Measurements from ENCODE around the gene F10. TPM values are rescaled to one million over a fixed set of nuclear protein-coding genes. Genes with fewer than 3 reads are reported as not detected.

The F10 gene
- total RNA-seq, 5 donors from 2014 or later (not counting 1 experiment from before 2014, with no cell fraction given): not detected

- Histone ChIP-seq H3K9me3 (no peaks in the 10 kb centered on the region), H3K4me3 (ENCODE audit: control insufficient read depth in 1 of 2, extremely low read depth in 1 of 2, low read length in 1 of 2) (no peak overlapping the region), H3K36me3 (ENCODE audit: control insufficient read depth in 2 of 2, extremely low read depth in 1 of 2, insufficient read depth in 1 of 2, low read length in 1 of 2) (no peaks in the 10 kb centered on the region), H3K4me1 (ENCODE audit: control insufficient read depth in 1 of 2, extremely low read depth in 1 of 2, insufficient read depth in 2 of 2, low read length in 2 of 2) (peaks cover 0 to 5% of the 10 kb centered on the region in 2 experiments), H3K27me3 (replicated peaks in 1 of 2; ENCODE audit: control insufficient read depth in 2 of 2, extremely low read depth in 1 of 2, insufficient read depth in 2 of 2, low read length in 1 of 2) (peaks cover 0 to 39% of the 10 kb centered on the region in 2 experiments), H3K27ac (ENCODE audit: low read length) (no peak overlapping the region)
- Mint-ChIP-seq H3K27ac (no peak overlapping the region), H3K4me1 (peaks cover 0 to 2% (median 0%) of the 10 kb centered on the region in 3 donors), H3K36me3 (no peaks in the 10 kb centered on the region), H3K4me3 (no peak overlapping the region), H3K27me3 (peaks cover 0 to 7% of the 10 kb centered on the region in 2 donors), H3K9me3 (no peaks in the 10 kb centered on the region)
- WGBS (ENCODE audit: insufficient coverage): 86% methylated on average over 7 of the region's 10 CpGs
- CTCF ChIA-PET: no interaction called here
- POLR2A ChIA-PET: no interaction called here
- ATAC-seq (replicated peaks in 1 of 4): no peak
- DNase-seq: peak in 1 of 35 experiments; percentile 19
Measured at GRCh38 chr13:113116871-113117271, 5.7 kb upstream of the F10 start.

GRCh38 chr13:113117335-113117872, 5.2 kb upstream of the F10 start:
- CTCF ChIA-PET: no interaction called here
- H3K27ac Mint-ChIP-seq: no peak overlapping the region

GRCh38 chr13:113117911-113118260, 4.7 kb upstream of the F10 start:
- ChIA-PET CTCF (no interaction called here), POLR2A (no interaction called here)
- Histone ChIP-seq H3K9me3 (no peaks in the 10 kb centered on the region), H3K36me3 (ENCODE audit: control insufficient read depth in 2 of 2, extremely low read depth in 1 of 2, insufficient read depth in 1 of 2, low read length in 1 of 2) (no peaks in the 10 kb centered on the region), H3K4me3 (ENCODE audit: control insufficient read depth in 1 of 2, extremely low read depth in 1 of 2, low read length in 1 of 2) (no peak overlapping the region), H3K27ac (ENCODE audit: low read length) (no peak overlapping the region), H3K4me1 (ENCODE audit: control insufficient read depth in 1 of 2, extremely low read depth in 1 of 2, insufficient read depth in 2 of 2, low read length in 2 of 2) (peaks cover 0 to 5% of the 10 kb centered on the region in 2 experiments), H3K27me3 (replicated peaks in 1 of 2; ENCODE audit: control insufficient read depth in 2 of 2, extremely low read depth in 1 of 2, insufficient read depth in 2 of 2, low read length in 1 of 2) (peaks cover 0 to 41% of the 10 kb centered on the region in 2 experiments)
- Mint-ChIP-seq H3K4me1 (peaks cover 0 to 2% (median 0%) of the 10 kb centered on the region in 3 donors), H3K36me3 (no peaks in the 10 kb centered on the region), H3K9me3 (no peaks in the 10 kb centered on the region), H3K27ac (no peak overlapping the region), H3K27me3 (peaks cover 0 to 7% of the 10 kb centered on the region in 2 donors), H3K4me3 (no peak overlapping the region)
- DNase-seq (no peak), ATAC-seq (replicated peaks in 1 of 4) (no peak)
- WGBS (ENCODE audit: insufficient coverage): 76% methylated on average over 8 of the region's 9 CpGs

More at GRCh38 chr13:113117335-113117872, 5.2 kb upstream of the F10 start:
- Histone ChIP-seq H3K4me3 (ENCODE audit: control insufficient read depth in 1 of 2, extremely low read depth in 1 of 2, low read length in 1 of 2) (no peak overlapping the region), H3K4me1 (ENCODE audit: control insufficient read depth in 1 of 2, extremely low read depth in 1 of 2, insufficient read depth in 2 of 2, low read length in 2 of 2) (peaks cover 0 to 5% of the 10 kb centered on the region in 2 experiments), H3K27ac (ENCODE audit: low read length) (no peak overlapping the region), H3K27me3 (replicated peaks in 1 of 2; ENCODE audit: control insufficient read depth in 2 of 2, extremely low read depth in 1 of 2, insufficient read depth in 2 of 2, low read length in 1 of 2) (peaks cover 0 to 40% of the 10 kb centered on the region in 2 experiments), H3K9me3 (no peaks in the 10 kb centered on the region), H3K36me3 (ENCODE audit: control insufficient read depth in 2 of 2, extremely low read depth in 1 of 2, insufficient read depth in 1 of 2, low read length in 1 of 2) (no peaks in the 10 kb centered on the region)
- no peaks in the 10 kb centered on the region for H3K36me3 Mint-ChIP-seq
- WGBS (ENCODE audit: insufficient coverage): 93% methylated on average over 20 of the region's 26 CpGs
- ATAC-seq (replicated peaks in 1 of 4) (no peak), DNase-seq (no peak)
- H3K9me3 Mint-ChIP-seq: no peaks in the 10 kb centered on the region
- POLR2A ChIA-PET: no interaction called here
- H3K4me1 Mint-ChIP-seq: peaks cover 0 to 2% (median 0%) of the 10 kb centered on the region in 3 donors
- H3K27me3 Mint-ChIP-seq: peaks cover 0 to 7% of the 10 kb centered on the region in 2 donors
- no peak overlapping the region for H3K4me3 Mint-ChIP-seq

GRCh38 chr13:113118261-113119021, 4.2 kb upstream of the F10 start:
- Histone ChIP-seq H3K27me3 (replicated peaks in 1 of 2; ENCODE audit: control insufficient read depth in 2 of 2, extremely low read depth in 1 of 2, insufficient read depth in 2 of 2, low read length in 1 of 2) (peaks cover 0 to 46% of the 10 kb centered on the region in 2 experiments), H3K9me3 (no peaks in the 10 kb centered on the region), H3K36me3 (ENCODE audit: control insufficient read depth in 2 of 2, extremely low read depth in 1 of 2, insufficient read depth in 1 of 2, low read length in 1 of 2) (no peaks in the 10 kb centered on the region), H3K27ac (ENCODE audit: low read length) (no peak overlapping the region), H3K4me3 (ENCODE audit: control insufficient read depth in 1 of 2, extremely low read depth in 1 of 2, low read length in 1 of 2) (no peak overlapping the region), H3K4me1 (ENCODE audit: control insufficient read depth in 1 of 2, extremely low read depth in 1 of 2, insufficient read depth in 2 of 2, low read length in 2 of 2) (peaks cover 0 to under 1% of the 10 kb centered on the region in 2 experiments)
- Mint-ChIP-seq H3K4me1 (peaks cover 0 to 2% (median 0%) of the 10 kb centered on the region in 3 donors), H3K27ac (no peak overlapping the region), H3K27me3 (peaks cover 0 to 10% of the 10 kb centered on the region in 2 donors), H3K4me3 (no peak overlapping the region), H3K36me3 (no peaks in the 10 kb centered on the region), H3K9me3 (no peaks in the 10 kb centered on the region)
- POLR2A ChIA-PET: no interaction called here
- ATAC-seq (replicated peaks in 1 of 4) (no peak), DNase-seq (no peak)
- CTCF ChIA-PET: no interaction called here
- 92% methylated on average over 41 of the region's 42 CpGs for WGBS (ENCODE audit: insufficient coverage)

GRCh38 chr13:113119166-113119821, 3.3 kb upstream of the F10 start:
- Mint-ChIP-seq H3K4me1 (no peaks in the 10 kb centered on the region), H3K27me3 (peaks cover 0 to 11% of the 10 kb centered on the region in 2 donors), H3K4me3 (no peak overlapping the region), H3K9me3 (no peaks in the 10 kb centered on the region), H3K36me3 (no peaks in the 10 kb centered on the region), H3K27ac (no peak overlapping the region)
- DNase-seq: no peak
- no peak overlapping the region for H3K27ac ChIP-seq (ENCODE audit: low read length)
- CTCF ChIA-PET: no interaction called here
- POLR2A ChIA-PET: no interaction called here
- H3K27me3 ChIP-seq (replicated peaks in 1 of 2; ENCODE audit: control insufficient read depth in 2 of 2, extremely low read depth in 1 of 2, insufficient read depth in 2 of 2, low read length in 1 of 2): peaks cover 0 to 50% of the 10 kb centered on the region in 2 experiments
- no peak overlapping the region for H3K4me3 ChIP-seq (ENCODE audit: control insufficient read depth in 1 of 2, extremely low read depth in 1 of 2, low read length in 1 of 2)
- no peaks in the 10 kb centered on the region for H3K9me3 ChIP-seq
- no peak for ATAC-seq (replicated peaks in 1 of 4)
- no peaks in the 10 kb centered on the region for H3K4me1 ChIP-seq (ENCODE audit: control insufficient read depth in 1 of 2, extremely low read depth in 1 of 2, insufficient read depth in 2 of 2, low read length in 2 of 2)
- H3K36me3 ChIP-seq (ENCODE audit: control insufficient read depth in 2 of 2, extremely low read depth in 1 of 2, insufficient read depth in 1 of 2, low read length in 1 of 2): no peaks in the 10 kb centered on the region
- 90% methylated on average over 16 of the region's 16 CpGs for WGBS (ENCODE audit: insufficient coverage)

- Histone ChIP-seq H3K27me3 (replicated peaks in 1 of 2; ENCODE audit: control insufficient read depth in 2 of 2, extremely low read depth in 1 of 2, insufficient read depth in 2 of 2, low read length in 1 of 2) (peaks cover 0 to 48% of the 10 kb centered on the region in 2 experiments), H3K27ac (ENCODE audit: low read length) (no peak overlapping the region), H3K36me3 (ENCODE audit: control insufficient read depth in 2 of 2, extremely low read depth in 1 of 2, insufficient read depth in 1 of 2, low read length in 1 of 2) (no peaks in the 10 kb centered on the region), H3K4me1 (ENCODE audit: control insufficient read depth in 1 of 2, extremely low read depth in 1 of 2, insufficient read depth in 2 of 2, low read length in 2 of 2) (no peaks in the 10 kb centered on the region), H3K4me3 (ENCODE audit: control insufficient read depth in 1 of 2, extremely low read depth in 1 of 2, low read length in 1 of 2) (no peak overlapping the region), H3K9me3 (no peaks in the 10 kb centered on the region)
- ATAC-seq (replicated peaks in 1 of 4) (no peak), DNase-seq (no peak)
- Mint-ChIP-seq H3K4me3 (no peak overlapping the region), H3K4me1 (no peaks in the 10 kb centered on the region), H3K36me3 (no peaks in the 10 kb centered on the region), H3K27me3 (peaks cover 0 to 6% of the 10 kb centered on the region in 2 donors), H3K27ac (no peak overlapping the region), H3K9me3 (no peaks in the 10 kb centered on the region)
- ChIA-PET CTCF (no interaction called here), POLR2A (no interaction called here)
- 86% methylated on average over 6 of the region's 7 CpGs for WGBS (ENCODE audit: insufficient coverage)
Measured at GRCh38 chr13:113119822-113120189, 2.8 kb upstream of the F10 start.

All from T-cell (primary cell).